Measurements from ENCODE around the gene MACROD1. TPM values are rescaled to one million over a fixed set of nuclear protein-coding genes. Genes with fewer than 3 reads are reported as not detected.

The MACROD1 gene
- total and polyA plus RNA-seq, 10 donors: 5.1 to 20.3 (median 7.8) TPM

DNA sequence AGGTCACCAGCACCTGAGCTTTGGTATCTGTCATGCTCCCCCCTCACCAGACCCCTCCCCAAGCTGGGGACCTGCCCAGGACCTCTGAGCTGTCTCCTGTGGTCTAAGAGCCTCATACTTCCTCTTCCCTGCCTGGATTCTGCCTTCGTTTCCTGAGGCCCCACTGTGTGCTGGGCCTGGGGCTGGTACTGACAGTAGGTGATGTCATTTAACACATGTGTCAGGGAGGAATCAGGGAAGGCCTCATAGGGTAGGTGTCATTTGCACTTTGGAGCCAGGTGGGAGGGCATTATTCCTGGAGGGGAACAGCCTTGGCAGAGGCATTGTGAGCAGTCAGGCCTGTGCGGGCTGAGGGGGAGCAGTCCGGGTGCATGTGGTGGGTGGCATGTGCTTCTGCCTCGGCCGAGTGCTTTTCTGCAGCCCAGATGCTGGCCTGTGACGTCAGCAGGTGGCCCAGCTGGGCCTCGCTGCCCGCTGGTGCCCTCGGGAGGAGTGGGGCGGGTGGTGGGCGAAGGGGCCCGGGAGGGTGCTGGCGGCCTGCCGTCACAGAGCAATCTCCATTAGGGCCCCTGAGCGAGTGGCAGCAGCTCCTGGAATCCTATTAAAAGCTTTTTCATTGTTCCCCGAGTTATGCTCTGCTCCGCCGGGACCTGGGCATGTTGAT is 121.1 kb downstream of the MACROD1 start:
- Histone ChIP-seq H3K36me3 (no peaks in the 10 kb centered on the region), H3K9me3 (no peaks in the 10 kb centered on the region), H3K4me1 (no peaks in the 10 kb centered on the region), H3K27ac (no peak overlapping the region), H3K4me3 (no peak overlapping the region), H3K27me3 (replicated peaks in 1 of 7) (peaks cover 0 to 9% (median 0%) of the 10 kb centered on the region in 7 donors)
- DNase-seq: no peak
- intact Hi-C loops (cut with DNase I; ENCODE audit: low total_unique reads): no loop called here
- 78 to 85% (median 84%) methylated on average over 14 to 18 of the region's 18 CpGs for WGBS, 5 donors
- TF ChIP-seq POLR2A (IDR thresholded peaks at IDR 0.05): no peak
- no peak for TF ChIP-seq POLR2AphosphoS5 (IDR thresholded peaks at IDR 0.05)
- TF ChIP-seq, protein P1, sequence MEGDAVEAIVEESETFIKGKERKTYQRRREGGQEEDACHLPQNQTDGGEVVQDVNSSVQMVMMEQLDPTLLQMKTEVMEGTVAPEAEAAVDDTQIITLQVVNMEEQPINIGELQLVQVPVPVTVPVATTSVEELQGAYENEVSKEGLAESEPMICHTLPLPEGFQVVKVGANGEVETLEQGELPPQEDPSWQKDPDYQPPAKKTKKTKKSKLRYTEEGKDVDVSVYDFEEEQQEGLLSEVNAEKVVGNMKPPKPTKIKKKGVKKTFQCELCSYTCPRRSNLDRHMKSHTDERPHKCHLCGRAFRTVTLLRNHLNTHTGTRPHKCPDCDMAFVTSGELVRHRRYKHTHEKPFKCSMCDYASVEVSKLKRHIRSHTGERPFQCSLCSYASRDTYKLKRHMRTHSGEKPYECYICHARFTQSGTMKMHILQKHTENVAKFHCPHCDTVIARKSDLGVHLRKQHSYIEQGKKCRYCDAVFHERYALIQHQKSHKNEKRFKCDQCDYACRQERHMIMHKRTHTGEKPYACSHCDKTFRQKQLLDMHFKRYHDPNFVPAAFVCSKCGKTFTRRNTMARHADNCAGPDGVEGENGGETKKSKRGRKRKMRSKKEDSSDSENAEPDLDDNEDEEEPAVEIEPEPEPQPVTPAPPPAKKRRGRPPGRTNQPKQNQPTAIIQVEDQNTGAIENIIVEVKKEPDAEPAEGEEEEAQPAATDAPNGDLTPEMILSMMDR (IDR thresholded peaks at IDR 0.05 in 8 of 11, conservative IDR thresholded peaks at IDR 0.05 in 3 of 11): no peak

- peaks cover 0 to 13% (median 0%) of the 10 kb centered on the region in 7 donors for H3K27me3 ChIP-seq (replicated peaks in 1 of 7)
- intact Hi-C loops (cut with DNase I; ENCODE audit: low total_unique reads): no loop called here
- WGBS, 5 donors: 82 to 91% (median 83%) methylated on average over 5 of the region's 5 CpGs
- H3K4me1 ChIP-seq: no peaks in the 10 kb centered on the region
- DNase-seq: no peak
- H3K36me3 ChIP-seq: no peaks in the 10 kb centered on the region
- H3K4me3 ChIP-seq: no peak overlapping the region
- no peaks in the 10 kb centered on the region for H3K9me3 ChIP-seq
- TF ChIP-seq POLR2A (IDR thresholded peaks at IDR 0.05): no peak
- no peak for TF ChIP-seq POLR2AphosphoS5 (IDR thresholded peaks at IDR 0.05)
- TF ChIP-seq, protein P1 (IDR thresholded peaks at IDR 0.05 in 8 of 11, conservative IDR thresholded peaks at IDR 0.05 in 3 of 11): no peak
- H3K27ac ChIP-seq: no peak overlapping the region
These were observed 122.4 kb downstream of the MACROD1 start for GRCh38 chr11:64043545-64043944.

GRCh38 chr11:64042301-64042700 is 123.6 kb downstream of the MACROD1 start:
- Histone ChIP-seq H3K9me3 (no peaks in the 10 kb centered on the region), H3K4me3 (no peak overlapping the region), H3K36me3 (no peaks in the 10 kb centered on the region), H3K27me3 (replicated peaks in 1 of 7) (peaks cover 0 to 26% (median 8%) of the 10 kb centered on the region in 7 donors), H3K4me1 (peaks cover 0 to 2% (median 0%) of the 10 kb centered on the region in 6 donors), H3K27ac (no peak overlapping the region)
- intact Hi-C loops (cut with DNase I; ENCODE audit: low total_unique reads): no loop called here
- 73 to 100% (median 83%) methylated on average over 3 to 4 of the region's 4 CpGs for WGBS, 5 donors
- TF ChIP-seq POLR2A (IDR thresholded peaks at IDR 0.05): no peak
- TF ChIP-seq, protein P1 (IDR thresholded peaks at IDR 0.05 in 8 of 11, conservative IDR thresholded peaks at IDR 0.05 in 3 of 11): no peak
- TF ChIP-seq POLR2AphosphoS5 (IDR thresholded peaks at IDR 0.05): no peak
- no peak for DNase-seq

DNA sequence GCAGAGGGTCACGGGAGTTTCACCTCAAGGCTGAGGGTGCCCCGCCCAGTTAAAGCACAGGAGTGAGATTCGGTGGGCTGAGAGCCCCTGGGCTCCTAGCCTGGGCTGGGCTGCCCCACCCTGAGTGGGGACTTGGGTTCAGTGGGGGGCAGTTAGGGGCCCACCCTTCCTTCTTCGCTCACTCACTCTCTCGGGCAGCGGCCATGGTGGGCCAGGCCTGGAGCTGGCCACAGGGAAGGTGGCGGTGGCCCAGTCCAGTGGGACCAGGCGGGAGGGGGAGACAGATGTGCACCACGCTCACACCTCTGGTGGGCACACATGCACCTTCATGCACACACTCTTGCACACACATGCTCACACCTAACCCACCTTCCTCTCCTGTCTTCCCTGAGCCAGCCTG is 124.1 kb downstream of the MACROD1 start:
- DNase-seq: no peak
- H3K27ac ChIP-seq: no peak overlapping the region
- intact Hi-C loops (cut with DNase I; ENCODE audit: low total_unique reads): no loop called here
- TF ChIP-seq POLR2AphosphoS5 (IDR thresholded peaks at IDR 0.05): no peak
- TF ChIP-seq POLR2A (IDR thresholded peaks at IDR 0.05): no peak
- TF ChIP-seq, protein P1 (IDR thresholded peaks at IDR 0.05 in 8 of 11, conservative IDR thresholded peaks at IDR 0.05 in 3 of 11): no peak
- H3K4me1 ChIP-seq: peaks cover 0 to 6% (median 2%) of the 10 kb centered on the region in 6 donors
- peaks cover 0 to 30% (median 13%) of the 10 kb centered on the region in 7 donors for H3K27me3 ChIP-seq (replicated peaks in 1 of 7)
- no peaks in the 10 kb centered on the region for H3K36me3 ChIP-seq
- WGBS, 5 donors: 84 to 94% (median 90%) methylated on average over 5 to 9 of the region's 9 CpGs
- H3K4me3 ChIP-seq: no peak overlapping the region
- no peaks in the 10 kb centered on the region for H3K9me3 ChIP-seq

Data from spleen (tissue), 11 donors.